IPS-20b (cell line): Measurements from ENCODE around the gene PLEKHM1.

Experiments
- H3K27ac ChIP-seq: one replicate; pipeline ENCODE4 v1.5.1; 2013; ENCODE audit warnings: low read length
- H3K27me3 ChIP-seq: 2 replicates; pipeline ENCODE4 v1.6.1; 2013; ENCODE audit warnings: mild to moderate bottlenecking, low read length, inconsistent platforms; ENCODE audit not compliant: insufficient read depth
- H3K36me3 ChIP-seq: 2 replicates; pipeline ENCODE4 v1.6.1; 2013; ENCODE audit warnings: low read depth, mild to moderate bottlenecking, inconsistent platforms, low read length, moderate library complexity; ENCODE audit not compliant: insufficient read depth
- H3K4me1 ChIP-seq: 2 replicates; pipeline ENCODE4 v1.6.1; 2013; ENCODE audit warnings: mild to moderate bottlenecking, control low read depth, inconsistent platforms, low read length, moderate library complexity; ENCODE audit not compliant: insufficient read depth
- H3K4me3 ChIP-seq: 2 replicates; pipeline ENCODE4 v1.5.1; 2013; ENCODE audit warnings: mild to moderate bottlenecking, low read length, inconsistent platforms
- H3K9ac ChIP-seq: 2 replicates; pipeline ENCODE4 v1.6.1; 2013; ENCODE audit warnings: low read depth, mild to moderate bottlenecking, inconsistent platforms, low read length, moderate library complexity
- H3K9me3 ChIP-seq: 2 replicates; pipeline ENCODE4 v1.6.1; 2013; ENCODE audit warnings: mild to moderate bottlenecking, low read depth, low read length, inconsistent platforms; ENCODE audit not compliant: insufficient read depth

The PLEKHM1 gene

DNA sequence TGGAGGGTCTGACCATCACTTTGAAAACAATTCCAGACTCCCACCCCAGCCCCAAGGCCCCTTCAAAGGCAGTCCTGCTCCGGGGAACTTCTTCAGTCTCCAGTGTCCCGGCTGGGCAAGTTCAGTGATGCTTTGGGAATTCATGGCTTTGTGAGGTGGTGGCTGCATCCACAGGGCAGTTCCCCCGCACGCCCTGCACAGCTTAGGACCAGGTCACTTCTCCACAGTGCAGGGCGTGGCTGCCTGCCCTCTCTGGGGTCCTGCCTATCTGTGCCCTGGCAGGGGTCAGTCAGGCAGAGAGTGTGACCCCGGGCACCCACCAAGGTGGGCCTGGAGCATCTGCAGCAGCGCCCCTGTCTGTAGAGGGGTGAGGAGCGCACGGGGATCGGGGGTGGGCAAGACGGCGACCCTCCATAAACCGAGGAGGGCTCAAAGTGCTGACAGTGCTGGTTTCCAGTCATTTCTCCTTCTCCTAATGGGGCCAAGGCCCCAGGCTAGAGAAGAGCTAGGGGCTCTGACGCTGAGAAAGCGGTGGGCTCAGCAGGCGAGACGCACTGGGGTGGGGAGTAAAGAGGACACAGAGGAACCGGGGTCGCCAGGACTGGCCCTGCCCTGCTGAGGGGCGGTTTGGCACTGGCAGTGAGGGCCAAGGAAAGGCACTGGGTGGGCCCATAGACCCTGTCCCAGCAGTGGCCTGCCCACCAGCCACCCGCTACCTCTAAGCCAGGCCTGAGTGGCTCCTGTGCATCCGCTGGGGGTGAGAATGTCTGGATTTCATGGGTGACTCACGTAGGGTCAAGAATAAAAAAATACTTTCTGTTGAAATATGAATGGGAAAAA is 53.7 kb downstream of the PLEKHM1 start:
- Histone ChIP-seq H3K36me3 (no peaks in the 10 kb centered on the region), H3K27me3 (peaks cover 38% of the 10 kb centered on the region), H3K4me1 (peaks cover 13% of the 10 kb centered on the region), H3K4me3 (no peak overlapping the region), H3K9me3 (no peaks in the 10 kb centered on the region), H3K27ac (no peak overlapping the region), H3K9ac (no peak overlapping the region)

DNA sequence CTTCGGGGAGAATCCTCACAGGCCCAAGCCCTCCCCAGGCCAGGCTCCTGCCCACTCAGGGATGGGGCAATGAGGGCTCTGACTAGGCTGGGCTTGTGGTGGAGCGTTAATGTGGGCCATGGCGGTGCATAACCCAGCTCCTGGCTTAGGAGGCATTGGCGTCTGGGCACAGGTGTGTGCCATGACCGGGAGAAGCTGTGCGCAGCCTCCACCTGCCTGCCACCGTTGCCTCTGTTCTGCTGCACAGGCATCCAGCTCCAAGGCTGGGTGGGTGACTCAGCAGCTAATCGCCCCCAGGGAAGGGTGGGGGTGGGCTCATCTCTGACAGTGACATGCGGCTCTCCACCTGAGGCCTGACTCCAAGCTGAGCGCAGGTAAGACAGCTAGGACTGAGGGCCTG is 54.4 kb downstream of the PLEKHM1 start:
- Histone ChIP-seq H3K27ac (no peak overlapping the region), H3K9me3 (no peaks in the 10 kb centered on the region), H3K4me3 (no peak overlapping the region), H3K27me3 (peaks cover 45% of the 10 kb centered on the region), H3K4me1 (peaks cover 13% of the 10 kb centered on the region), H3K36me3 (no peaks in the 10 kb centered on the region), H3K9ac (no peak overlapping the region)

DNA sequence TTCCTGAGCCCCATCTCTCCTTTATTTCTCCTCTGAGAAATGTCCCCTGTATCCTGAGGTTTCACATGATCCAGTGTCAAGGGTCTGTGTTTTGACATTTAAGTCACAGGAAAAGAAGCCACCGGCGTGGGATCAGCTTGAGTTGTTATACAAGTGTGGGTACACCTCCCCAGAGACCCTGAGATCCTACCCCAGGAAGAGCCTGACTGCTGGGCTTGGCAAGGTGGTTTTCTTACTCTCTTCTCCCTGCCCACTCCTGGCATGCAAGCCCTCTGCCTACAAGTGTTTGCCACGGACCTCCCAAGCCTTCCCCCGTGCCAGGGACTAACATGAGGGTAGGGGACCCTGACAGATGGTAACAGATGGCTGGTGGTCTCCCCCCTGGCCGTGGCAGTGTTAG is 55.0 kb downstream of the PLEKHM1 start:
- no peak overlapping the region for H3K27ac ChIP-seq
- no peaks in the 10 kb centered on the region for H3K36me3 ChIP-seq
- no peaks in the 10 kb centered on the region for H3K9me3 ChIP-seq
- peaks cover 52% of the 10 kb centered on the region for H3K27me3 ChIP-seq
- peaks cover 9% of the 10 kb centered on the region for H3K4me1 ChIP-seq
- no peak overlapping the region for H3K4me3 ChIP-seq
- H3K9ac ChIP-seq: no peak overlapping the region

DNA sequence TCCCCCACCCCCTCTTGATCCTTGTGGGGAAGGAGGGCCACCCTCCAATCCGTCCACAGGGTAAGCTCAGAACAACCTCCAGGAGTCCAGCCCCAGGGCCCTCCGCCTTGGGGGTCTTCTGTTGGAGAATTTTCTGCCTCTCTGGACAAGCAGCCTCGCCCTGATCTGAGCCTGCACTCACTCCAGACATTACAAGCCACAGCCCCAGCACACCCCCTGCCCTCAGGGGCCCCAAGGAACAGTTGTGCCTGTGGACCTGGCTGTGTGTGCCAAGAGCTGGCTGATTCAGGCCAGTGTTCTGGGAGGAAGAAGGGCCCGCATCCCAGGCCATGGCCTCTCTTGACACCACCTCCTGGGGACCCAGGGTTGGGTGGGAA is 57.4 kb downstream of the PLEKHM1 start:
- Histone ChIP-seq H3K36me3 (no peaks in the 10 kb centered on the region), H3K27me3 (peaks cover 75% of the 10 kb centered on the region), H3K4me1 (no peaks in the 10 kb centered on the region; the same call in 1 of the 2 replicates), H3K9ac (no peak overlapping the region), H3K27ac (no peak overlapping the region), H3K9me3 (no peaks in the 10 kb centered on the region), H3K4me3 (peak overlapping the region; percentile 41; the same call in 1 of the 2 replicates)

DNA sequence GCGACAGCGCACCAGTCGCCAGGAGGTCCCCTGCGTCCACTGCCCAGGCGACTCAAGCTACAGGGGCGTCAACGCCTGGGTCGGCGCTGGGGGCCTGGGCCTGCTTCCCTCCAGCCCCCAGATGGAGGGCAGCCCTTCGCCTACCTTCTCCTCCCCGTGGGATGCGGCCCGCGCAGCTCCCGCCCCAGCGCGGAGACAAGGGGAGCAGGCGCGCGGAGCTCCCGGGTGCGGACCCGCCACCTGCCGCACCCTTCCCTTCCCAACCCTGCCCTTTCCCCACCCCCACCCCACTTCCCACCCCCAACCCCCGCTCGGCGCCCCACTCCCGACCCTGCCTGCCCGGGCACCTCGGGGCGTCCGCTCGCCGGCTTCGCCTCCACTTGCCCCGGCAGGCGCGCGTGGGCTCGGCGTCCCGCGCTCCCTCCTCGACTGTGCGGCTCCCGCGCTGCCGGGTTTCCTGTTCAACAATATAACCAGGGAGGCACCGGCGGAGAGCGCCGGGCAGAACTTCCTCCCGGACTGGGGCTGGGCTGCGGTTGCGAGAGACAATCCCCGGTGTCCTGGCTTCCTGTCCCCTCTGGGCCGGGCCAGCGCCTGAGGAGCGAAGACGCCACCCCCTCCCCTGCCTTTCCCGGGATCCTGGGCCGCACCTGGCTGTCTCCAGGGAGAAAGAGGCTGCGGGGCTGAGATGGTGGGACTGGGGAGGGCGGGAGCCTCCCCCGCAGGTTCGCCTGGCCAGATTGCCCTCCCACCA is 57.9 kb downstream of the PLEKHM1 start, which contains the start of gene ARHGAP27:
Gene ARHGAP27, minus strand, starts transcription at position 466 of the 754 bp plus-strand sequence. CDS start 2,591 bp downstream, outside the sequence.
- no peak within 1 kb of the TSS for H3K9ac ChIP-seq
- H3K4me1 ChIP-seq: no peaks in the 10 kb centered on the region; the same call in 1 of the 2 replicates
- H3K9me3 ChIP-seq: no peaks in the 10 kb centered on the region
- H3K27ac ChIP-seq: no peak within 1 kb of the TSS
- H3K4me3 ChIP-seq: peak within 1 kb of the TSS; percentile 72
- no peaks in the 10 kb centered on the region for H3K36me3 ChIP-seq
- H3K27me3 ChIP-seq: peaks cover 80% of the 10 kb centered on the region

DNA sequence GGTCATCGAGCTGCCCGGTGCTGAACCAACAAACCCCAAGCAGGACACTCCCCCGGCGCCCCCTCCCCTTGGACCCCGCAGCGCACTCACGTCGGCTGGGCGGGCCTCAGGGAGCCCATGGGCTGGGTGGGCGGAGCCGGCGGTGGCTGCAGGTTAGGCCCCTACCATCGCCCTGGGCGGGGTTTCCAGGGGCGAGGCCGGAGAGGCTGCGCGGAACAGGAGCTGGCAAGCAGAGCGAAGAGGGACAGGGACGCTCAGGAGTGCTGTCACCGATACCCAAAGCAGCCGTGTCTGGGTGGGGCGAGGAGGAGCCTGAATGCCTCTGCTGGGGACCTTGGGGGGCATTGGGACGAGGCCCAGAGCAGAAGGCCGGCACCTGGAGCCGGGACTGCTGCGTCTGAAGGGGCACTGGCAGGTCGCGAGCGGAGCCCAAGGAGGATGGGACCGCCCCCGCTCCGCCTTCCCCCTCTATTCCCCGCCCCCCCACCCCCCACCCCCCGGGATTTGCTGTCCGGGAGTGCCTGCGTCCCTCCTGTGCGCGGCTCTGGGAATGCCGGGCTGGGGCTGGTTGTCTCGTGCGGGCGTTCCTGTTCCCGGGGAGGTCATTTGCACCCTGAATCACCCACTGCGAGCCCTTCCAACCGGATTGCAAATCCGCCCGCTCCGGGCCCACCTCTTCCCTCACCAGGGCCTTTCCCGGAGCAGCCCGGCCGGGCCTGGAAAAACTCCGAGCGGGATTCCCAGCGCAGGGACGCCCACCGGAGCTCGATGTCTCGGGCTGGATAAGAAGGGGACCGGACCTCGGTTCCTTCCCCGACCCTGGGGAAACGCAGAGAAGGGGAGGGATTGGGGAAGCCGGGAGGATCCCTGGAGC is 58.8 kb downstream of the PLEKHM1 start:
- Histone ChIP-seq H3K36me3 (no peaks in the 10 kb centered on the region), H3K27ac (no peak overlapping the region), H3K4me1 (no peaks in the 10 kb centered on the region; the same call in 1 of the 2 replicates), H3K9me3 (no peaks in the 10 kb centered on the region), H3K9ac (no peak overlapping the region), H3K4me3 (peak overlapping the region; percentile 72), H3K27me3 (peaks cover 89% of the 10 kb centered on the region)

DNA sequence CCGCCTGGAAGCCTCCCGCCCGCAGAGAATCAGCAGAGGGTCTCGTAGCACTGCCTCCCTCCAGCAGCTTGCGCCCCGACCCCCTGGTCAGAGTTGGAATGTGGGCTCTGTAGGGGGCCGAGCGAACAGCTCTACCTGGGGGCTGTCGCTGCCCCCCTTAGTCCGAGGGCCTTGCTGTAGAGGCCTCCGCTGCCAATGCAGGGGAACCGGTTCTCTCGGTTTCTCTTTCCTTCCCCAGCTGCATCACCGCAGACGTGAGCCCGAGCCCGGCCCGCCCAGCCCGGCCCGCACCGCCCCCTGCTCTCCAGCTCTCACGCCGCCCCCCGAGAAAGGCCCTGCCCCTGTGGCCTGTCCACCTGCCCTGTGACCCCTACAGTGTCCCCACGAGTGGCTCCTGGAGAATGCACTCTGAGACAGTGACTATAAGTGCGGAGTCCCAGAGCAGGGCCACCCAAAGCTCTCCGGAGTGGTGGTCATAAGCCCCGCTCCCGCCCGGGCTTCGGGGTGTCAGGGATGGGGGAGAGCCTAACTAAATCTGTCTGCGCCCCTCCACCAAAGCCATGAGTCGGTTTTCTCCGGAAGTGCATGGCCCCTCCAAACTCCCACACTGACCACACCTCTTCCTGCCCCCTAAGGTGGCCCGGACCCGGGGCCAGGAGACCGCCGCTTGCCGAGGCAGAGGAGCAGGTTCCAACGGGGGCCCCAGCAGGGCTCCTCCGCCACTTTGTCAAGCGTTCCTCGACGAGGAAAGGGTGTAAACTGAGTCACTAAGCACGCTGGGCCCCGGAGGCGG is 59.6 kb downstream of the PLEKHM1 start:
- no peak overlapping the region for H3K9ac ChIP-seq
- H3K27me3 ChIP-seq: peaks cover 97% of the 10 kb centered on the region
- no peaks in the 10 kb centered on the region; the same call in 1 of the 2 replicates for H3K4me1 ChIP-seq
- H3K27ac ChIP-seq: no peak overlapping the region
- no peaks in the 10 kb centered on the region for H3K36me3 ChIP-seq
- peak overlapping the region; percentile 72 for H3K4me3 ChIP-seq
- H3K9me3 ChIP-seq: no peaks in the 10 kb centered on the region

DNA sequence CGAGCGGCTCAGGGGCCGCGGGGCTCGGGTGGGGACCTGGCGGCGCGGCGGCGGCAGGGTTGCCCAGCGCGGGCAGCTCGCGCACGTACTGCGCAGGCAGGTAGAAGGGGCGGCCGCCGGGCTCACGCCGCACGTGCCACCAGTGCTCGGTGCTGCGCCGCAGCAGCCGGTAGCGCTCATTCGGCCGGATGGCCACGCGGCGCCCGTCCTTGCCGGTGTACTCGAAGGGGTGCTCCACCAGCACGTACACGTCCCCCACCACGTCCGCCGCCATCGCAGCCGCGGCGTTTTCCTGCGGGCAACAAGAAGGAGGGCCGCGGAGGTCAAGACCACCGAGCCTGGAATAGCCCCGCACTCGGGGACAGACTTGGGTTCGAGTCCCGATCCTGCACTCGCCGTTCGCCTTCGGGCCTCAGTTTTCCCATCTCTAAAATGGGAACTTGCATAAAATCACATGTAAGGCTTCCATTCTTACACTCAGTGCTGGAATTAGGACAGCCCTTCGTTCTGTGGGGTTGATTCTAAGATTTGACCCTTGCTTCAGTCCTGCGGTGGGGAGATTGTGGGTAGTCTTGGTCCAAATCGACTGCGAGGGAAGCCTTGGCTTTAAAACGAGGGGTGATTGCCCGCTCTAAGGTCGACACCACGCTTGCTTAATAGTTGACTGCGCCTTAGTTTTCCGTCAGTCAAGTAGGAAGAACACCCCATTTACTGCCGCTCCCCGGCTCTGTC is 60.3 kb downstream of the PLEKHM1 start:
- H3K4me1 ChIP-seq: peaks cover 2% of the 10 kb centered on the region; the same call in 1 of the 2 replicates
- H3K27me3 ChIP-seq: peaks cover 93% of the 10 kb centered on the region
- no peaks in the 10 kb centered on the region for H3K36me3 ChIP-seq
- no peak overlapping the region for H3K27ac ChIP-seq
- H3K9ac ChIP-seq: no peak overlapping the region
- H3K4me3 ChIP-seq: peak overlapping the region; percentile 72
- H3K9me3 ChIP-seq: no peaks in the 10 kb centered on the region

DNA sequence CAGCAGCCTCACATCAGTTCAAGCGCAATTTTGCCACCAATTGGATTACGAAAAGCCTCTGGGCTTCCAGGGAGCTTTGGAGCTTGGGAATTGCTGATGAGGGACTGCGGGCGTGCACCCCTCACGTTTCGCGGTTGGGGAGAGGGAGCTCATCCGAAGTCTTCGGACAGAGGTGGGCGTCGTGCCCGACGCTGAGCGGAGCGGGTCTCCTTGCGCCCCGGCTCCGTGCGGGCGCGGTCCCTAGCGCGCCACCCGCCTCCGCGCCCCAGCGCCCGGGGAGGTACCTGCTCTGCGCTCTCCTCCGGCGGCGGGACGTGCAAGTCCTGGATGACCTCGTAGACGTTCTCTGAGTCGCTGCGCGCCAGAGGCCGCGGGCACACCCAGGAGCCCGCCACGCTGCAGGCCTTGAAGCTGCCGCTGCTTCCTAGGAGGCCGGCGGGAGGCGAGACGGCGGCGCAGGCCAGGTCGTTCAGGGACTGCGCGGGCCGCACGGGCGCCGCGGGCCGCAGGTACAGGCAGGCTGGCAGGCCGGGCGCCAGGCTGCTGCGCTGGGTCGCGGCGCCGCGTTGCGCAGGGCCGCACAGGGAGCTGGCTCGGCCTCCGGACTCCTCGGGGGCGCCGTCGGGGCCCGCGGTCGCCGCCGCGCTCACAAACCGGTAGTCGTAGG is 61.0 kb downstream of the PLEKHM1 start:
- Histone ChIP-seq H3K27me3 (peaks cover 86% of the 10 kb centered on the region), H3K4me3 (peak overlapping the region; percentile 9; the same call in 1 of the 2 replicates), H3K4me1 (peaks cover 5% of the 10 kb centered on the region; the same call in 1 of the 2 replicates), H3K9ac (no peak overlapping the region), H3K9me3 (no peaks in the 10 kb centered on the region), H3K27ac (no peak overlapping the region), H3K36me3 (no peaks in the 10 kb centered on the region)

DNA sequence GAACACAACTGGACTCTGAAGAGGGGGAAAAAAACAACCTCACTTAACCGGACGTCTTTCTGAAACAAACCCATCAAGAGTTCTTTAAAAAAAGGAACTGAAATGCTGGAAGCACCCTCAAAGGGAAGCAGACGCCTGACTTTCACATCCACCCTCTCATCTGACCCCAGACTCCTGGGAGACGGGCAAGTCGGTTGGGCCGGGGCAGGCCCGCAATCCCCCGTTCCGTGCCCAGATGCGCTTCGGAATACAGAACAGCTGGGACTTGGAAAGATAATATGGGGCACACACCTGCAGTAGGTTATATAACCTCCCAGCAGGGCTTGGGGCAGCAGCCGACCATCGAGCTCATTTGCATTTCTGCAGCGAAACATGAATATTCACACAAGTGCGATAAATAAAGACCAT is 61.6 kb downstream of the PLEKHM1 start:
- Histone ChIP-seq H3K4me3 (peak overlapping the region; percentile 9; the same call in 1 of the 2 replicates), H3K27ac (no peak overlapping the region), H3K4me1 (peaks cover 5% of the 10 kb centered on the region; the same call in 1 of the 2 replicates), H3K9me3 (no peaks in the 10 kb centered on the region), H3K36me3 (no peaks in the 10 kb centered on the region), H3K27me3 (peaks cover 81% of the 10 kb centered on the region), H3K9ac (no peak overlapping the region)
